ENCODE results near the gene LRP4. TPM values are rescaled to one million over a fixed set of nuclear protein-coding genes. Genes with fewer than 3 reads are reported as not detected.

Gene LRP4
- total and polyA plus RNA-seq, 2 of the 4 experiments (the other 2 are of a cell fraction) = 4.1 to 5.8 TPM

DNA sequence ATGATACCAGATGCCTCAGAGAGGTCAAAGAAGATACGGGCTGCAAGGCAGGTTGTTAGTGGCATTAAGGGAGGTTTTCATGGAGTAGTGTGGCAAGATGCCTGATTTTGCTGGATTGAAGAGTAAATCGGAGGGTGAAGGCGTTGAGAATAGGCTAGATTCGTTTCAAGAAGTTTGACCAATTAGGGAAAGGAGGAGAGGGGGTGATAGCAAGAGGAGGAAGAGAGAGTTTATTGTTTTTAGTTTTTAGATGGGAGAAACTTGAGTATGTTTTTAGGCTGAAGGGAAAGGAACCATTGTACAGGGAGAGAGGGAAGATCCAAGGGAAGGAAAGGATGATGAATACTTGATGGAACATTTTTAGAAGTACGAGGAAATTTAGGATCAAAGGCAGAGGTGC lies 34.7 kb upstream of the LRP4 start:
- Histone ChIP-seq H2AK9ac (replicated peaks; ENCODE audit: low read depth, low read length, poor library complexity) (no peak overlapping the region), H2AFZ (replicated peaks; ENCODE audit: low read length, poor library complexity) (no peak overlapping the region), H3K36me3 (ENCODE audit: control insufficient read depth, insufficient read depth, low read length) (no peaks in the 10 kb centered on the region), H3K4me3 (ENCODE audit: insufficient read depth, low read depth, low read length) (no peak overlapping the region), H4K91ac (ENCODE audit: insufficient read depth, low read depth, low read length) (no peak overlapping the region), H2BK15ac (ENCODE audit: low read depth, low read length) (no peak overlapping the region), H3K18ac (ENCODE audit: low read depth, low read length) (peak overlapping the region; percentile 8; the same call in 1 of the 2 replicates), H3K9me3 (ENCODE audit: control insufficient read depth, insufficient read depth, low read length) (no peaks in the 10 kb centered on the region), H4K20me1 (ENCODE audit: insufficient read depth, low read length) (0 out of 2 replicates have a peak, but pooled peaks cover 1% of the 10 kb centered on the region), H3K9me1 (ENCODE audit: insufficient read depth, low read length) (peaks cover 13% of the 10 kb centered on the region), H3K27me3 (ENCODE audit: control insufficient read depth, insufficient read depth, low read length) (no peaks in the 10 kb centered on the region), H3K79me1 (ENCODE audit: low read depth in 1 of 2, low read length in 2 of 2) (peaks cover 6 to 20% of the 10 kb centered on the region in 2 experiments; a peak in 3 of 4 replicates), H2BK5ac (ENCODE audit: low read depth, low read length, poor library complexity, severe bottlenecking) (peak overlapping the region; percentile 9), H2BK120ac (ENCODE audit: low read depth, low read length) (peak overlapping the region; percentile 46; the same call in 1 of the 2 replicates), H3K56ac (ENCODE audit: extremely low read depth, insufficient read depth, low read length) (no peak overlapping the region), H4K5ac (ENCODE audit: low read depth, low read length) (no peak overlapping the region; the same call in 1 of the 2 replicates), H3K23ac (ENCODE audit: low read depth, low read length) (no peak overlapping the region), H3K4me2 (ENCODE audit: low read depth, low read length) (no peak overlapping the region), H3K9ac (ENCODE audit: low read depth, low read length) (no peak overlapping the region), H3K4ac (ENCODE audit: low read depth, low read length) (peak overlapping the region; percentile 72), H2BK20ac (ENCODE audit: low read depth, low read length) (no peak overlapping the region), H2AK5ac (ENCODE audit: low read depth, low read length) (no peak overlapping the region), H4K8ac (ENCODE audit: low read depth in 2 of 2, low read length in 2 of 2) (peak overlapping the region in 1 of 2 experiments; percentile 53; a peak in 1 of 4 replicates), H3K27ac (ENCODE audit: insufficient read depth, low read length) (no peak overlapping the region), H3K4me1 (ENCODE audit: control insufficient read depth, insufficient read depth, low read length) (peaks cover 9% of the 10 kb centered on the region), H3K14ac (replicated peaks; ENCODE audit: low read depth, low read length) (peak overlapping the region; percentile 60)
- no peak for ATAC-seq (ENCODE audit: low read depth)
- DNase-seq = no peak
- POLR2A ChIA-PET (ENCODE audit: unreplicated experiment) = no interaction called here
- CTCF ChIA-PET = no interaction called here
- intact Hi-C loops (cut with micrococcal nuclease) = no loop called here
- dilution Hi-C loops (cut with HindIII; ENCODE audit: low sequenced_read_pairs, unreplicated experiment) = no loop called here
- no TSS peak for BruUV-seq (replicated peaks)
- in situ Hi-C loops (cut with MboI; ENCODE audit: low sequenced_read_pairs) = no loop called here
- WGBS, 2 experiments (ENCODE audit: extremely low coverage in 2 of 2, insufficient read length in 1 of 2) = 88 to 100% methylated on average over 3 to 5 of the region's 5 CpGs
- TF ChIP-seq MAZ (IDR thresholded peaks at IDR 0.05; ENCODE audit: borderline replicate concordance, low read depth, low read length) = no peak
- TF ChIP-seq CHD1 (IDR thresholded peaks at IDR 0.05; ENCODE audit: low read depth, low read length) = no peak
- TF ChIP-seq SMC3 (IDR thresholded peaks at IDR 0.05; ENCODE audit: low read depth, low read length) = no peak
- TF ChIP-seq POLR2A (IDR thresholded peaks at IDR 0.05; ENCODE audit: low read depth, low read length) = no peak
- no peak for TF ChIP-seq CEBPB (IDR thresholded peaks at IDR 0.05; ENCODE audit: low read depth, low read length)
- TF ChIP-seq MAFK (IDR thresholded peaks at IDR 0.05; ENCODE audit: low read depth, low read length) = no peak
- TF ChIP-seq, protein P1, sequence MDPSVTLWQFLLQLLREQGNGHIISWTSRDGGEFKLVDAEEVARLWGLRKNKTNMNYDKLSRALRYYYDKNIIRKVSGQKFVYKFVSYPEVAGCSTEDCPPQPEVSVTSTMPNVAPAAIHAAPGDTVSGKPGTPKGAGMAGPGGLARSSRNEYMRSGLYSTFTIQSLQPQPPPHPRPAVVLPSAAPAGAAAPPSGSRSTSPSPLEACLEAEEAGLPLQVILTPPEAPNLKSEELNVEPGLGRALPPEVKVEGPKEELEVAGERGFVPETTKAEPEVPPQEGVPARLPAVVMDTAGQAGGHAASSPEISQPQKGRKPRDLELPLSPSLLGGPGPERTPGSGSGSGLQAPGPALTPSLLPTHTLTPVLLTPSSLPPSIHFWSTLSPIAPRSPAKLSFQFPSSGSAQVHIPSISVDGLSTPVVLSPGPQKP (IDR thresholded peaks at IDR 0.05; ENCODE audit: borderline replicate concordance, low read depth, low read length) = no peak
- no peak for TF ChIP-seq FOS (IDR thresholded peaks at IDR 0.05; ENCODE audit: low read depth, low read length)
- TF ChIP-seq, protein P2, sequence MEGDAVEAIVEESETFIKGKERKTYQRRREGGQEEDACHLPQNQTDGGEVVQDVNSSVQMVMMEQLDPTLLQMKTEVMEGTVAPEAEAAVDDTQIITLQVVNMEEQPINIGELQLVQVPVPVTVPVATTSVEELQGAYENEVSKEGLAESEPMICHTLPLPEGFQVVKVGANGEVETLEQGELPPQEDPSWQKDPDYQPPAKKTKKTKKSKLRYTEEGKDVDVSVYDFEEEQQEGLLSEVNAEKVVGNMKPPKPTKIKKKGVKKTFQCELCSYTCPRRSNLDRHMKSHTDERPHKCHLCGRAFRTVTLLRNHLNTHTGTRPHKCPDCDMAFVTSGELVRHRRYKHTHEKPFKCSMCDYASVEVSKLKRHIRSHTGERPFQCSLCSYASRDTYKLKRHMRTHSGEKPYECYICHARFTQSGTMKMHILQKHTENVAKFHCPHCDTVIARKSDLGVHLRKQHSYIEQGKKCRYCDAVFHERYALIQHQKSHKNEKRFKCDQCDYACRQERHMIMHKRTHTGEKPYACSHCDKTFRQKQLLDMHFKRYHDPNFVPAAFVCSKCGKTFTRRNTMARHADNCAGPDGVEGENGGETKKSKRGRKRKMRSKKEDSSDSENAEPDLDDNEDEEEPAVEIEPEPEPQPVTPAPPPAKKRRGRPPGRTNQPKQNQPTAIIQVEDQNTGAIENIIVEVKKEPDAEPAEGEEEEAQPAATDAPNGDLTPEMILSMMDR (conservative IDR thresholded peaks at IDR 0.05; ENCODE audit: low read depth, low read length) = no peak
